ENCODE measurements around the gene MMD2.

- TF ChIP-seq, protein P1, sequence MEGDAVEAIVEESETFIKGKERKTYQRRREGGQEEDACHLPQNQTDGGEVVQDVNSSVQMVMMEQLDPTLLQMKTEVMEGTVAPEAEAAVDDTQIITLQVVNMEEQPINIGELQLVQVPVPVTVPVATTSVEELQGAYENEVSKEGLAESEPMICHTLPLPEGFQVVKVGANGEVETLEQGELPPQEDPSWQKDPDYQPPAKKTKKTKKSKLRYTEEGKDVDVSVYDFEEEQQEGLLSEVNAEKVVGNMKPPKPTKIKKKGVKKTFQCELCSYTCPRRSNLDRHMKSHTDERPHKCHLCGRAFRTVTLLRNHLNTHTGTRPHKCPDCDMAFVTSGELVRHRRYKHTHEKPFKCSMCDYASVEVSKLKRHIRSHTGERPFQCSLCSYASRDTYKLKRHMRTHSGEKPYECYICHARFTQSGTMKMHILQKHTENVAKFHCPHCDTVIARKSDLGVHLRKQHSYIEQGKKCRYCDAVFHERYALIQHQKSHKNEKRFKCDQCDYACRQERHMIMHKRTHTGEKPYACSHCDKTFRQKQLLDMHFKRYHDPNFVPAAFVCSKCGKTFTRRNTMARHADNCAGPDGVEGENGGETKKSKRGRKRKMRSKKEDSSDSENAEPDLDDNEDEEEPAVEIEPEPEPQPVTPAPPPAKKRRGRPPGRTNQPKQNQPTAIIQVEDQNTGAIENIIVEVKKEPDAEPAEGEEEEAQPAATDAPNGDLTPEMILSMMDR (IDR thresholded peaks at IDR 0.05; ENCODE audit: low read length): no peak
- TF ChIP-seq EZH2 (IDR thresholded peaks at IDR 0.05; ENCODE audit: borderline replicate concordance, low read length): no peak
Observed at GRCh38 chr7:4957847-4958476, 1.0 kb downstream of the MMD2 start.
